Measurements from ENCODE around the gene PRKAR1B.
A peak's percentile ranks its signal among the peaks of the same experiment; 100 is the strongest.
"Not testable (repeated sequence)": the region's sequence is repeated elsewhere in the genome, so short reads cannot be mapped to it uniquely, and the experiment has no call there.

The PRKAR1B gene

GRCh38 chr7:655758-656157, 71.3 kb downstream of the PRKAR1B start:
- intact Hi-C loops (cut with DNase I), result no loop called here
- DNase-seq, result peak in 2 of 10 donors; percentile 18 to 40

- intact Hi-C loops (cut with DNase I), result no loop called here
- DNase-seq, result no peak
Observed at GRCh38 chr7:653829-654764, 73.0 kb downstream of the PRKAR1B start.

GRCh38 chr7:652881-653280, 74.2 kb downstream of the PRKAR1B start:
- intact Hi-C loops (cut with DNase I), result no loop called here
- DNase-seq, result peak in 3 of 10 donors; percentile 47 to 72 (median 65)

- intact Hi-C loops (cut with DNase I), result not testable (repeated sequence)
- peak in 2 of 10 donors; percentile 6 to 11 for DNase-seq
Observed at GRCh38 chr7:652167-652566, 74.9 kb downstream of the PRKAR1B start.

- peak in 2 of 10 donors; percentile 32 to 72 for DNase-seq
- intact Hi-C loops (cut with DNase I), result no loop called here
Observed at GRCh38 chr7:651032-651728, 75.9 kb downstream of the PRKAR1B start.

GRCh38 chr7:650339-651031, 76.6 kb downstream of the PRKAR1B start:
- peak; percentile 36 to 96 (median 52) for DNase-seq
- intact Hi-C loops (cut with DNase I), result no loop called here

- DNase-seq, result peak in 3 of 10 donors; percentile 9 to 67 (median 60)
- intact Hi-C loops (cut with DNase I), result no loop called here
Observed at GRCh38 chr7:646951-647350, 80.1 kb downstream of the PRKAR1B start.

- intact Hi-C loops (cut with DNase I), result no loop called here
- peak in 1 of 10 donors; percentile 22 for DNase-seq
Observed at GRCh38 chr7:646487-646886, 80.6 kb downstream of the PRKAR1B start.

- peak in 2 of 10 donors; percentile 60 to 82 for DNase-seq
- intact Hi-C loops (cut with DNase I), result no loop called here
Observed at GRCh38 chr7:645606-646005, 81.5 kb downstream of the PRKAR1B start.

- peak in 4 of 10 donors; percentile 6 to 83 (median 66) for DNase-seq
- intact Hi-C loops (cut with DNase I), result no loop called here
Observed at GRCh38 chr7:644381-645305, 82.4 kb downstream of the PRKAR1B start.

- peak in 3 of 10 donors; percentile 20 to 70 (median 70) for DNase-seq
- intact Hi-C loops (cut with DNase I), result no loop called here
Observed at GRCh38 chr7:641966-642365, 85.1 kb downstream of the PRKAR1B start.

- intact Hi-C loops (cut with DNase I), result no loop called here
- peak in 2 of 10 donors; percentile 18 to 62 for DNase-seq
Observed at GRCh38 chr7:641269-641671, 85.8 kb downstream of the PRKAR1B start.

GRCh38 chr7:638256-639011, 88.6 kb downstream of the PRKAR1B start:
- intact Hi-C loops (cut with DNase I), result loop anchor here (10.0 kb wide), 1 partner anchor 114 kb away; no protein-coding TSS in a partner anchor
- peak in 3 of 10 donors; percentile 14 to 58 (median 31) for DNase-seq

- intact Hi-C loops (cut with DNase I), result loop anchor here (2.0 to 10.0 kb wide), 2 partner anchors 113 to 315 kb away; no protein-coding TSS in a partner anchor
- peak in 2 of 10 donors; percentile 17 to 59 for DNase-seq
Observed at GRCh38 chr7:637826-638225, 89.3 kb downstream of the PRKAR1B start.

- peak in 7 of 10 donors; percentile 41 to 93 (median 65) for DNase-seq
- intact Hi-C loops (cut with DNase I), result loop anchor here (2.0 to 10.0 kb wide), 2 partner anchors 112 to 314 kb away; no protein-coding TSS in a partner anchor
Observed at GRCh38 chr7:636396-636795, 90.7 kb downstream of the PRKAR1B start.

GRCh38 chr7:635687-636382, 91.2 kb downstream of the PRKAR1B start:
- intact Hi-C loops (cut with DNase I), result loop anchor here (2.0 to 10.0 kb wide), 2 partner anchors 111 to 313 kb away; no protein-coding TSS in a partner anchor
- DNase-seq, result peak in 2 of 10 donors; percentile 39 to 59

- intact Hi-C loops (cut with DNase I), result loop anchor here (10.0 kb wide), 1 partner anchor 110 kb away; no protein-coding TSS in a partner anchor
Observed at GRCh38 chr7:635227-635626, 91.9 kb downstream of the PRKAR1B start.

More at GRCh38 chr7:635227-635626, 91.9 kb downstream of the PRKAR1B start:
- peak in 4 of 10 donors; percentile 18 to 73 (median 61) for DNase-seq
